ENCODE measurements around the gene LINC00237.

GRCh38 chr20:21105429-21106170, 558 bp downstream of the LINC00237 start:
- TF ChIP-seq CTCF (IDR thresholded peaks at IDR 0.05) (no peak), POLR2A (IDR thresholded peaks at IDR 0.05) (no peak)

Measured in lower leg skin (tissue), 3 donors.